H1 (cell line): ENCODE measurements around the gene C1orf185.
"Not testable (repeated sequence)": the region's sequence is repeated elsewhere in the genome, so short reads cannot be mapped to it uniquely, and the experiment has no call there.

ENCODE experiments used
- EZH2 ChIP-seq: fragments of 200-600 bp; sonication (generic); IDR thresholded peaks from 2 replicates; pipeline ENCODE4 v1.7.1; 2012; ENCODE audit warnings: low read depth, mild to moderate bottlenecking, moderate library complexity, low read length, inconsistent platforms; ENCODE audit not compliant: severe bottlenecking
- GABPA ChIP-seq: IDR thresholded peaks from 2 replicates; pipeline ENCODE4 v1.6.1; 2011; ENCODE audit warnings: mild to moderate bottlenecking, low read length, moderate library complexity, borderline replicate concordance; ENCODE audit not compliant: insufficient read depth
- HDAC2 ChIP-seq, 2 experiments: fragments of 300-600 bp in 1 of 2; sonication (generic) in 1 of 2; IDR thresholded peaks; 2 replicates each; pipeline ENCODE4 v1.6.1; 2011 to 2012; ENCODE audit warnings: low read depth in 2 of 2, low read length in 2 of 2, mild to moderate bottlenecking in 2 of 2, moderate library complexity in 2 of 2, borderline replicate concordance in 1 of 2, inconsistent platforms in 1 of 2
- JUND ChIP-seq: IDR thresholded peaks from 2 replicates; pipeline ENCODE4 v1.6.1; 2011; ENCODE audit warnings: mild to moderate bottlenecking, improper control_type of control experiment, low read length
- MAX ChIP-seq: IDR thresholded peaks from 2 replicates; pipeline ENCODE4 v1.6.1; 2012; ENCODE audit warnings: inconsistent platforms
- PHF8 ChIP-seq: fragments of 200-600 bp; sonication (generic); conservative IDR thresholded peaks from 2 replicates; pipeline ENCODE4 v1.7.1; 2012; ENCODE audit warnings: low read depth, mild to moderate bottlenecking, inconsistent platforms, low read length, moderate library complexity
- POLR2AphosphoS5 ChIP-seq: IDR thresholded peaks from 2 replicates; pipeline ENCODE4 v1.6.1; 2011; ENCODE audit warnings: low read depth, low read length
- SAP30 ChIP-seq: fragments of 300-600 bp; sonication (generic); IDR thresholded peaks from 2 replicates; pipeline ENCODE4 v1.7.1; 2012; ENCODE audit warnings: low read length, moderate library complexity, mild to moderate bottlenecking, inconsistent platforms; ENCODE audit not compliant: insufficient read depth, insufficient replicate concordance
- SP1 ChIP-seq: IDR thresholded peaks from 2 replicates; pipeline ENCODE4 v1.6.1; 2011; ENCODE audit warnings: low read depth, low read length
- SP2 ChIP-seq: IDR thresholded peaks from 2 replicates; pipeline ENCODE4 v1.6.1; 2012; ENCODE audit warnings: mild to moderate bottlenecking, low read length, inconsistent platforms
- TAF7 ChIP-seq: optimal IDR thresholded peaks from 2 replicates; pipeline ENCODE3; 2011; ENCODE audit warnings: low read depth, mild to moderate bottlenecking, inconsistent platforms, low read length, moderate library complexity, borderline replicate concordance
- TCF12 ChIP-seq: IDR thresholded peaks from 2 replicates; pipeline ENCODE4 v1.6.1; 2011; ENCODE audit warnings: low read depth, mild to moderate bottlenecking, low read length
- TF ChIP-seq, protein P1 (sequence below), 3 experiments: IDR thresholded peaks; 1 replicate in 2 of 3; 2 replicates in 1 of 3; pipeline versions ENCODE4 v1.5.1 to v1.6.1; 2011; ENCODE audit warnings: low read length in 3 of 3, mild to moderate bottlenecking in 3 of 3, inconsistent platforms in 2 of 3, low read depth in 1 of 3, moderate library complexity in 1 of 3; ENCODE audit not compliant: insufficient read depth in 1 of 3; ENCODE audit errors: control extremely low read depth in 1 of 3
- TF ChIP-seq, protein P2 (sequence below): IDR thresholded peaks from 2 replicates; pipeline ENCODE4 v1.6.1; 2011; ENCODE audit warnings: low read depth, mild to moderate bottlenecking, low read length; ENCODE audit not compliant: insufficient read depth

GRCh38 chr1:51162560-51162959 is 60.5 kb downstream of the C1orf185 start:
- not testable (repeated sequence) for TF ChIP-seq SAP30; TCF12; MAX; PHF8; POLR2AphosphoS5; JUND; EZH2; SP2; GABPA; SP1; TAF7; HDAC2 (IDR thresholded peaks at IDR 0.05; ENCODE audit: borderline replicate concordance in 1 of 2, low read depth in 2 of 2, low read length in 2 of 2)
- TF ChIP-seq, protein P1, sequence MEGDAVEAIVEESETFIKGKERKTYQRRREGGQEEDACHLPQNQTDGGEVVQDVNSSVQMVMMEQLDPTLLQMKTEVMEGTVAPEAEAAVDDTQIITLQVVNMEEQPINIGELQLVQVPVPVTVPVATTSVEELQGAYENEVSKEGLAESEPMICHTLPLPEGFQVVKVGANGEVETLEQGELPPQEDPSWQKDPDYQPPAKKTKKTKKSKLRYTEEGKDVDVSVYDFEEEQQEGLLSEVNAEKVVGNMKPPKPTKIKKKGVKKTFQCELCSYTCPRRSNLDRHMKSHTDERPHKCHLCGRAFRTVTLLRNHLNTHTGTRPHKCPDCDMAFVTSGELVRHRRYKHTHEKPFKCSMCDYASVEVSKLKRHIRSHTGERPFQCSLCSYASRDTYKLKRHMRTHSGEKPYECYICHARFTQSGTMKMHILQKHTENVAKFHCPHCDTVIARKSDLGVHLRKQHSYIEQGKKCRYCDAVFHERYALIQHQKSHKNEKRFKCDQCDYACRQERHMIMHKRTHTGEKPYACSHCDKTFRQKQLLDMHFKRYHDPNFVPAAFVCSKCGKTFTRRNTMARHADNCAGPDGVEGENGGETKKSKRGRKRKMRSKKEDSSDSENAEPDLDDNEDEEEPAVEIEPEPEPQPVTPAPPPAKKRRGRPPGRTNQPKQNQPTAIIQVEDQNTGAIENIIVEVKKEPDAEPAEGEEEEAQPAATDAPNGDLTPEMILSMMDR (IDR thresholded peaks at IDR 0.05; ENCODE audit: control extremely low read depth in 1 of 3, insufficient read depth in 1 of 3, low read depth in 1 of 3, low read length in 3 of 3): not testable (repeated sequence)
- TF ChIP-seq, protein P2, sequence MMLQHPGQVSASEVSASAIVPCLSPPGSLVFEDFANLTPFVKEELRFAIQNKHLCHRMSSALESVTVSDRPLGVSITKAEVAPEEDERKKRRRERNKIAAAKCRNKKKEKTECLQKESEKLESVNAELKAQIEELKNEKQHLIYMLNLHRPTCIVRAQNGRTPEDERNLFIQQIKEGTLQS: not testable (repeated sequence)
